Vagina (tissue), 2 donors: ENCODE results near the gene TMEM89.

ENCODE experiments used
- CTCF ChIP-seq, 3 experiments: fragments of 450-650 bp in 2 of 3; fragments of 200-600 bp in 1 of 3; sonication (generic) in 1 of 3; IDR thresholded peaks; one replicate each; pipeline ENCODE4 v1.5.1; 2017 to 2019; ENCODE audit warnings: antibody characterized with exemption in 3 of 3, mild to moderate bottlenecking in 2 of 3, moderate library complexity in 2 of 3
- POLR2A ChIP-seq, 2 donors: fragments of 450-650 bp; IDR thresholded peaks; one replicate each; pipeline ENCODE4 v1.6.1; 2017; ENCODE audit warnings: antibody characterized with exemption in 2 of 2, mild to moderate bottlenecking in 2 of 2, moderate library complexity in 2 of 2

- no peak for TF ChIP-seq CTCF (IDR thresholded peaks at IDR 0.05)
- no peak for TF ChIP-seq POLR2A (IDR thresholded peaks at IDR 0.05)
Observed at GRCh38 chr3:48636149-48636655, 14.6 kb upstream of the TMEM89 start.
